Endometrial microvascular endothelial cells (primary cell): ENCODE data around the gene SART3. TPM values are rescaled to one million over a fixed set of nuclear protein-coding genes. Genes with fewer than 3 reads are reported as not detected.

Source experiments
- in situ Hi-C: cut with HindIII; loops from 2 replicates; pipeline ENCODE4 v1.10.0; 2017; ENCODE audit warnings: low sequenced_read_pairs, low pct_unique_long_range_greater_than_20kb; ENCODE audit errors: inconsistent ontology term
- total RNA-seq: library from RNA; depleted of rRNA; stranded (reverse); fragments of >200 nt; gene quantifications from one replicate; pipeline ENCODE4 v1.2.3, GENCODE V29; 2015; ENCODE audit errors: inconsistent ontology term

The SART3 gene
- total RNA-seq, result 34.6 TPM

DNA sequence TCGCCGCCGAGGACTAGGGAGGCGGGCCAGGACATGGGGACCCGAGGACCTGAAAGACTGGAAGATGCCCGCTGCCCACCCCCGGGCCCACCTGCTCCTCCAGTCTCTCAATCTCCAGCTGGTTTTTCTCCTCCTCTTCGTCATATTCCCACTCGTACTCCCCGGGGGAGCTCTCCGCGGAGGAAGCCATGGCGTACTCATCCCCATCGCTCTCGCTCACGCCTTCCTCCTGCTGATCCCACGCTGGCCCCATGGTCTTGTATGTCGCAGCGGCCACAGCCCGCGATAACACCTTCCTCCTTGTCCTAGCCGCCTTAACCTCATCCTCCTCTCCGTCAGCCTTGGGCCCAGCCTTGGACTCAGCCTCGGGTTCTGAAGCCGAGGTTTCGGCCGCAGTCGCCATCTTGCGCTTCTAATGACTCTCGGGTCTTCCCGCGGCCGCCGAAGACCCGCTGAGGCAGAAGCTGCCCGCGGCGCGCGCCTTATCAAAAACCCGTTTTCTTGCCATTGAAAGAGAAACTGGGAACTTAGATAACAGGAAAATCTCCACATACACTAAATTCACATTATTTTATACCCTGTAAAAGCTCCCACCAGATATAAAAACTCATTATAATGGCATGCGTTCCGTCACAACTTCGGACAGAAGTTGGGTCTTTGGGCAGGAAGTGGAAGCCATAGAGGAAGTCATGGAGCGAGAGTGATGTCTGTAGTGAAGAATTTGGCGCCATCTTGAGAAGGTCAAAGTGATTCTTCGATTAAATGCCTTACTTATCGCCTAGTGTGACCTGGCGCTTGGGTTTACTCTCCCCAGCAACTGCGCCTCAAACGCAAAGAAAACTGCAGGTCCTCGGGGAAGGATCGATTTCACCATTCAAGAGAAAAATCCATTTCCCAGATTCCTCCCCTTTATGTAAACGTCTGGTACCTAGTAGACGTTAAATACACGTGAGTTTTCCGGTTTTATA is at the start of gene SART3:
SART3 (minus strand) TSS at position 422 of the 968 bp plus-strand sequence; CDS start at position 403, 19 bp downstream.
- in situ Hi-C loops, result no loop called here

DNA sequence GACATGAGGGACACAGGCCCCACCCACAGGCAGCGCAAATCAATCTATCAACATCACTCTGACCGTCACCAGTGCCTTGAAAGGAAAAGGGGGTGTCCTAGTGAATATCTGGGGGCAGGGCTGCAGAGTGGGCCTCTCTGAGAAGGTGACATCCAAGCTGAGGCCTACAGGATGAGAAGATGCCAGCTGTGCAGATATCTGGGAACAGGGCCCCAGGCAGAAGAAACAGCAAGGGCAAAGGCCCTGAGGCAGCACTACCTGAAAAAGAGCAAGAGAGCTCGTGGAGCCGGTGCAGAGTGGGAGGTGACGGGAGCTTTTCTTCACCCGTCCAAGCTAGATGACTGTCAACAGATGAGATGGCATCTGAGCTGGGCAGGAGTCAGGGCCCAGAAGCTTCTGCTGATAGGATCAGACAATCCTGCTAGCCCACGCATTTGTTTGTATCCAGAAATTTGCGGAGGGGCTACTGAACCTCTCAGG is 49.4 kb upstream of the SART3 start:
- in situ Hi-C loops, result no loop called here

DNA sequence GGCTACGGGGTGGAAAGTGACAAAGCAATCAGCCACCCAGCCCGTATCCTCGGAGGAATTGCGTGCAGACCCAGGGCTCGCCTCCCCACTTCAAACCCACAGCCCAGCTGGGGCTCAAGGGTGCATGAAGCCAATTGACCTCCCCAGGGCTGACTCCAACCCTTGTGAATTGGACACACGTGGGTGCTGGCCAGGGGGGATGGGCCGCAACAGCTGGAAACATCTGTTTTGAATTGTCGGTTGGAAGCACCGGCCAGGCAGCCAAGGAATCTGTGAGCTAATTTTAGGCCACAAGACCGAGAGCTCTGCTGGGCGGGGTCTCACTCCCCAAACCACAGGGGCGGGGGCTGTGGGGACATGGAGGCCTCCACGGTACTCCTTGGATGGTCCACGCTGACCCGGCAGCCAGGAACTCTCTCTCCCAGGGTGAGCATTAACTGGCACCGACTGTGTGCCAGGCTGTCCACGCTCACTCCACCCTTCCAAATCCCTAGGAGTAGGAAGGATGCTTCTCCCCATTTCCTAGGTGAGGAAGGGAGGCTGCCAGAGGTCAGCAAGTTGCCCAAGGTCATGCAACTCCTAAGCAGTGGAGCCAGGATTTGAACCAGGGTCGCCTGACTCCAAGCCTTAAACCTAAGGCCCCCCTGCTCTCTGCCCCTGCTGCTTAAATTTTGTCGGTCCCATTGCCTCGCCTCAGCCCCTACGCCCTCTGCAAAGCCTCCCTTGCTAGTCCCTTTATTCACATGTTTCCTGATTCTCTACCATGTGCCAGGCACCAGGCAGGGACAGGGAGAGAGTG is 48.8 kb upstream of the SART3 start:
- in situ Hi-C loops, result no loop called here

- in situ Hi-C loops, result no loop called here
Measured at GRCh38 chr12:108608616-108609015, 47.6 kb upstream of the SART3 start.

GRCh38 chr12:108607981-108608600 is 47.1 kb upstream of the SART3 start:
- in situ Hi-C loops, result no loop called here

GRCh38 chr12:108606492-108606891 is 45.5 kb upstream of the SART3 start:
- in situ Hi-C loops, result no loop called here

DNA sequence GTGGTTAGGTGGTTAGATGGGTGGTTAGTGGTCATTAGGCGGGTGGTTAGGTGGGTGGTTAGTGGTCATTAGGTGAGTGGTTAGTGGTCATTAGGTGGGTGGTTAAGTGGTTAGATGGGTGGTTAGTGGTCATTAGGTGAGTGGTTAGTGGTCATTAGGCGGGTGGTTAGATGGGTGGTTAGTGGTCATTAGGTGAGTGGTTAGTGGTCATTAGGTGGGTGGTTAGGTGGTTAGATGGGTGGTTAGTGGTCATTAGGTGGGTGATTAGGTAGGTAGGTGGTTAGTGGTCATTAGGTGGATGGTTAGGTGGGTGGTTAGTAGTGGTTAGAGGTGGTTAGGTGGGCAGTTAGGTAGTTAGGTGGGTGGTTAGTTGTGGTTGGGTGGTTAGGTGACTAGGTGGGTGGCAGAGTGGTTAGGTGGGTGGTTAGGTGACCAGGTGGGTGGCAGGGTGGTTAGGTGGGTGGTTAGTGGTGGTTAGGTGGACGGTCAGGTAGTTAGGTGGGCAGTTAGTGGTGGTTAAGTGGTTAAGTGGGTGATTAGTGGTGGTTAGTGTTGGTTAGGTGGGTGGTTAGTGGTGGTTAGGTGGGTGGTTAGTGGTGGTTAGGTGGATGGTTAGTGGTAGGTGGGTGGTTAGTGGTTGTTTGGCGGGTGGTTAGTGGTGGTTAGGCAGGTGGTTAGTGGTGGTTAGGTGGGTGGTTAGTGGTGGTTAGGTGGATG is 44.9 kb upstream of the SART3 start:
- in situ Hi-C loops, result no loop called here

DNA sequence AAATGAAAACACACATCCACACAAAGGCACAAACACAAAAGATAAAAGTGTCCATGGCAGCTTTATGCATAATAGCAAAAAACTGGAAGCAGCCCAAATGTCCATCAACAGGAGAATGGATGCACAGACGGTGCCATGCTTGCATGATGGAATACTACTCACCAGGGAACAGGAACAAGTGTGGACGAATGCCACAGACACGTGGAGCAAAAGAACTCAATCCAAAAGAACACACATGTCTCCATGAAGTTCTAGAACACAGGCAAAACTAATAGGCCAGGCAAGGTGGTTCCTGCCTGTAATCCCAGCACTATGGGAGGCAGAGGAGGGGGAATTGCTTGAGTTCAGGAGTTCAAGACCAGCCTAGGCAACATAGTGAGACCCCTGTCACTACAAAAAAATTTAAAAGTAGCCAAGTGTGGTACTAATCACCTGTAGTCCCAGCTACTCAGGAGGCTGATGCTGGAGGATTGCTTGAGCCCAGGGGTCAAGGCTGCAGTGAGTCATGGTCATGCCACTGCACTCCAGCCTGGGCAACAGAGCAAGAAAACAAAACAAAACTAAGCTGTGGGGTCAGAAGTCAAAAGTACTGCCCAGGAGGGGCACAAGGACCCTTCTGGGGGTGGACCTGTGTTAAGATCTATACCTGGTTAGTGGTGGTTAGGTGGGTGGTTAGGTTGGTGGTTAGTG is 44.2 kb upstream of the SART3 start:
- in situ Hi-C loops, result no loop called here

GRCh38 chr12:108604208-108604941 is 43.4 kb upstream of the SART3 start:
- in situ Hi-C loops, result no loop called here

- in situ Hi-C loops, result no loop called here
Measured at GRCh38 chr12:108603743-108604142, 42.8 kb upstream of the SART3 start.

- in situ Hi-C loops, result no loop called here
Measured at GRCh38 chr12:108602976-108603704, 42.2 kb upstream of the SART3 start.

- in situ Hi-C loops, result no loop called here
Measured at GRCh38 chr12:108602209-108602705, 41.3 kb upstream of the SART3 start.

GRCh38 chr12:108600702-108601007 is 39.7 kb upstream of the SART3 start:
- in situ Hi-C loops, result no loop called here

DNA sequence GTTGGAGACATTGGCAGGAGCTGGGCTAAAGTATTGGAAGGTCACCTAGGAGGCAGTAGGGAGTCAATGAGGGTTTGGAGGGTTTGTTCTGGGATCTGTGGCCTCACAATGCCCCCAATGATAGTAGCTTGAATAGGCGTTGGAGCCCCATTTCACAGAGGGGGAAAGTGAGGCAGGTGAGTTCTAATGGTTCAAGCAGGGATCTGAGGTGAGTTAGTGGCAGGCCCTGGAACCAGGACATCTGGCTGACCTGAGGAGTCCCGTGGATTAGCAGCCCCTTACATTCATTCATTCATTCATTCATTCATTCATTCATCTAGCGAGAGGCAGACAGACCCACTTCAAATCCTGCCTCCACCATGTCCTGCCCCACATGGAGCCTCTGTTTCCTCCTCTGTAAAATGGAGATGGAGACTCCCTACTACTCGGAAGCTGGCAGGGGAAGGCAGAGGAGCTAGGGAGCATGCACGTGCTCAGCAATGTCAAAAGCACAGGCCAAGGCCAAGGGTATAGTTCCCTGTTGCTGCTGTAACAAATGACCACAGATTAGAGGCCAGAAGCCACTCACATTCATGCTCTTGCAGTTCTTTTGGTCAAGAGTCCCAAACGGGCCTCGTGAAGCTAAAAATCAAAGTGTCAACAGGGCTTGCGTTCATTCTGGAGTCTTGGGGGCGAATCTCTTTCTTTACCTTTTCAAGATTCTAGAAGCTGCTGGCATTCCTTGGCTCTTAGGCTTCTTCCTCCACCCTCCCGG is 39.2 kb upstream of the SART3 start:
- in situ Hi-C loops, result no loop called here

- in situ Hi-C loops, result no loop called here
Measured at GRCh38 chr12:108599541-108599940, 38.6 kb upstream of the SART3 start.

GRCh38 chr12:108598553-108599250 is 37.7 kb upstream of the SART3 start:
- in situ Hi-C loops, result no loop called here
